HG03575 (cell line): ENCODE measurements around the gene CNOT2.

Experiments
- ATAC-seq: cut with Tn5 transposase; IDR thresholded peaks from one replicate; pipeline ENCODE4 v1.9.1; 2021; ENCODE audit not compliant: unreplicated experiment, insufficient number of reproducible peaks, low FRiP score; ENCODE audit errors: extremely low read depth

Gene CNOT2

DNA sequence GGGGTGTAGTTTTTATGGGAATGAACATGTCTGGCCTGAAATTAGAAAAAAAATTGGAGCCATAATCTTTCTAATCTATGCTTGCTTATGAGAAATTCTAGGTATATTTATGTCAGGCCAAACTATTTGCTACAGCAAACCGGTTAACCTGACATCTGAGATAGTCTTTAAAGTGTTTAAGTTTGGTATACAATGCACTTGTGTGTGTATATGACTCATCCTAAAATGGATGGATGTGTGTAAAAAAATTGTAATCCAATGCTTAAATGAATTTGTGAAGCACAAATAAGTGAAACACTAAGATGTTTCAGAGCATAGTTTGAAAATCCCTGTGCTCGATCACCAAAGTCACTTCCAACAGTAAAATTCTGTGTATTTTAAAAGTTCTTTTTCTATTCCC, 6.7 kb downstream of the CNOT2 start:
- ATAC-seq, result no peak

DNA sequence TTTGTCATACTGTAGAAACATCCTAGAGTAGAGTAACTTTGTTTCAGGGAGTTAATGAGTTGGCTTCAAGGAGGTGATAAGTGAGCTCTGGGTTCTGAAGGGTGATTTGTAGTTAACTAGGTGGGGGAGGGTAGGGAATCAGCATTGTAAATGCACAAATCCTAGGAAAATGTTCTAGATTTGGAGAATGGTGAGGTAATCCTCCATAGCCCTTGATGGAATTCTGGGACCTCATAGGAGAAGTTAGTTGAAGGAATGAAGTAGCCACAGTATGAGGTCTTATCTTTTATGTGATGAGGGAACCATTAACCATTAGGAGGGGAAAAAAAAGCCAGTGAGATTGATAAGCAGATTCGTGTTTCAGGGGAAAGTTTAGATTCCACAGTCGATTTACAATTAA, 8.0 kb downstream of the CNOT2 start:
- ATAC-seq, result no peak

DNA sequence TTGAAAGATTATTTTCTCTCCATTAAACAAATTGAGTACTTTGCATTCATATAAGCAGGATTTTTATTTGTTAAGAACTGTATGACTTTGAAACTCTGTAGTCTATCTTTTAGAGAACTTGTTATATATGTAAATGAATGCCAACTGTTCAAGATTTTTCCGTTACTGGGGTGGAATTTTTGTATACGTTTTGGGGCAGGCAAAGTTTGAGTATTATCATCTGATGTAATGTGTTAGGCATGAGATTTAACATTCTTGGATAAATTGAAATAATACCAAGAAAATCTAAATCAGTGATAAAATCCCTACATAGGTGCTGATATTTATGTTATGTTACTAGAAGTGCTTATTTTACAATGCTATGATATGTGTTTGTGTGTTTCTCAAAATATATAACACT, 8.4 kb downstream of the CNOT2 start:
- ATAC-seq, result no peak

DNA sequence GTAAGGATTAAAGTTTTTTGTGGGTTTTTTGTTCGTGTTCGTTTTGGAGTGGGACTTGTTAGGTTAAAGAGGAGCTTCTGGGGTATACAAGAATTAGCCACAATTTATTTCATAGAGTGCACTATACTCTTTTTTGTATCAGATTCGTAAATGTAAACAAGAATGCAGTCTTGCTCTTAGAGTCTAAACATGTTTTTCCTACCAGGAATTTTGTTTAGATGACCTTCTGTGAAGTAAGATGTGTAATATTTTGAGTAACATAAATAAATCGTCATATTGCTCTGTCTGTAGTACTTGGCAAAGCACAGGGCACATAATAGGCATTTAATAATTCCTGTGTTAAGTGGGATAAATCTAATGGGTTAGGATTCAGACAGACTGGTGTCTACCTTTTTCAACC, 9.6 kb downstream of the CNOT2 start:
- ATAC-seq, result no peak

DNA sequence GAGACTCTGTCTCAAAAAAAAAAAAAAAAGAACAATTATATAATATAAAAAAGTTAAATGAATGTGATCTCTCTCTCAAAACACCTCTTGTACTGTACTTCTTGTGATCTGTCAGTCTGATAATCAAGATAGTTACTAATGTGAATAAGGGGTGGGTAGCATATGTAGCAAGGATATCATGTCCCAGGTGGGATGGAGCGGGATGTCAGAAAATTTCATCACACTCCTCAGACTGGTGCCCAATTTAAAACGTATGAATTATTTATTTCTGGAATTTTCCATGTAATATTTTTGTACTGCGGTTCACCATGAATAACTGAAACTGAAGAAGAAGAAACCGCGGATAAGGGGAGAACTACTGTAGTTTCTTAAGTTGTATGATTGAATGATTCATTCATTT, 11.0 kb downstream of the CNOT2 start:
- ATAC-seq, result no peak

DNA sequence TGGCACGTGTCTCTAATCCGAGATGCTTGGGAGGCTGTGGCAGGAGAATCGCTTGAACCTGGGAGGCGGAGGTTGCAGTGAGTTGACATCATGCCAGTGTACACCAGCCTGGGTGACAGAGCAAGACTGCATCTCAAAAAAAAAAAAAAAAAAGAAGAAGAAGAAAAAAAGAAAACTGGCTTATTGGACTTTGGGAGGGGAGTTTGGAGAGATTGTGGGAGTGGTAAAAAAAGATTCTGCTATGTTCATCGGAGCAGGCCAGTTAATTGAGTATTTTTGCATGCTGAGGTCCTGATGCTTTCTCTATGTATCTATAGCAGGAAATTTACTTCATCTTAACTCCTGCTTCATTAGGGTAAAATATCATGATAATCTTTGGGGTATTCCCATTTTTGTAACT, 11.6 kb downstream of the CNOT2 start:
- ATAC-seq, result no peak

DNA sequence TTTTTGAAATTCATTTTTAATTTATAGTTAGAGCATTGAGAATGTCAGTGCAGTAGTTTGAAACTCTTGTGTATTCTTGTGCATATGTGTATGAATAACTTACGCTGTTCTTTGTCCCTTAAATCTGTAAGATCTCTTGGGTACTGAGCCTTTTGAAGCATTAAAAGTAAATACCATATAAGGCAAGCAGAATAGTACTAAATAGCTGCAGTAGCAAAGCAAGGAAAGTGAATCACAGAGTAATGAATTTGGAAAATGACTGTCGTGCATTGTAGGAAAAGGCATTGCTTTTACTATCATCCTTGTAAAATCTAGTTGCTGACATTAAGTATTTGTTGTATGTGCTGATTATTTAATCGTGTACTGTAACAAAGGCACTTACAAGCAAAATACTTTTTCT, 12.1 kb downstream of the CNOT2 start:
- ATAC-seq, result no peak

DNA sequence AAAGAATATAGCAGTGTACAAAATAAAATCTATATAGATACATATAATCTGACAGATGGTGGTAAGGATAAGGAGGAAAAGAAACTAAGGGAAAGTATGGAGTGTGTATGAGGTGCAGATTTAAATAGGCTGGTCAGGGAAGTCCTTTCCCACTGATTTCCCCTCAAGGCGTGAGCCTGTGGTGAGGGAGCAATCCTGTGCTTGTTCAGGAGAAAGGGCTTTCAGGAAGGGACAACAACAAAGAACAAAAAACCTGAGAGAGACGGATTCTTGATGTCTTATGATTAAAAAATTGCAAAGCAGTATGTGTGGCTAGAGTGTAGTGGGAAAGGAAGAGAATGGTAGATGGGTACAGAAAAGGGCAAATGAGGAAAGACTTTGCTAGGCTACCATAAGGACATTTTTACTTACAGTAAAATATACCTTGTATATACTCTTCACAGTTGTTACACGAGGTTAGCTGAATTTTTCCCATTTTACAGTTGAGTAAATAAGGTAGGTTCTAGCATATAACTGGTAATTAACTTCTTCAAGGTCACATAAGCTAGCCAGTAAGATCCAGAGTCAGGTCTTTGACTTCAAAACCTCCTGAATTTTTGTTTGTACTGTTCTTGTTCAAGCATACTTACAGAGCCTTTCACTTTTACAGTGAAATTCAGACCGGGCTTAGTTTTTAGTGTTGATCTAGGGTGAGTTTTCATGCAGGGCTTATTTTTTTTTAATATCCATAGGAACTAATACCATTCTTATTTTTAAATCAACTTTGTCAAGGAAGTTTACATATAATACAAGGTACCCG, 15.6 kb downstream of the CNOT2 start:
- no peak for ATAC-seq

DNA sequence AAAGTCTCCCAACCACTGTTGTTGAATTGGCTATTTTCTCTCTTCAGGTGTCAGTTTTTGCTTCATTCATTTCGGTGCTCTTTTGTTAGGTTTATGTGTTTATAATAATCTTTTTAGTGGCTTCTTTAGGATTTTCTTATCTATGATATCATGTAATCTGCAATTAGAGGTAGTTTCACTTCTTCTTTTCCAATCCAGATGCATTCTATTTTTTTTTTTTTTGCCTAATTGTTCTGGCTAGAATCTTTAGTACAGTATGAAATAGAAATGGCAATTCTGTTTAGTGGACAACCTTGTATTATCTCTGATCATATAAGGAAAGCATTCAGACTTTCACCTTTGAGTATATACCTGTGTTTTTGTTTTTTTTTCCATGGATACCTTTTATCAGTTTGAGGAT, 17.4 kb downstream of the CNOT2 start:
- no peak for ATAC-seq

DNA sequence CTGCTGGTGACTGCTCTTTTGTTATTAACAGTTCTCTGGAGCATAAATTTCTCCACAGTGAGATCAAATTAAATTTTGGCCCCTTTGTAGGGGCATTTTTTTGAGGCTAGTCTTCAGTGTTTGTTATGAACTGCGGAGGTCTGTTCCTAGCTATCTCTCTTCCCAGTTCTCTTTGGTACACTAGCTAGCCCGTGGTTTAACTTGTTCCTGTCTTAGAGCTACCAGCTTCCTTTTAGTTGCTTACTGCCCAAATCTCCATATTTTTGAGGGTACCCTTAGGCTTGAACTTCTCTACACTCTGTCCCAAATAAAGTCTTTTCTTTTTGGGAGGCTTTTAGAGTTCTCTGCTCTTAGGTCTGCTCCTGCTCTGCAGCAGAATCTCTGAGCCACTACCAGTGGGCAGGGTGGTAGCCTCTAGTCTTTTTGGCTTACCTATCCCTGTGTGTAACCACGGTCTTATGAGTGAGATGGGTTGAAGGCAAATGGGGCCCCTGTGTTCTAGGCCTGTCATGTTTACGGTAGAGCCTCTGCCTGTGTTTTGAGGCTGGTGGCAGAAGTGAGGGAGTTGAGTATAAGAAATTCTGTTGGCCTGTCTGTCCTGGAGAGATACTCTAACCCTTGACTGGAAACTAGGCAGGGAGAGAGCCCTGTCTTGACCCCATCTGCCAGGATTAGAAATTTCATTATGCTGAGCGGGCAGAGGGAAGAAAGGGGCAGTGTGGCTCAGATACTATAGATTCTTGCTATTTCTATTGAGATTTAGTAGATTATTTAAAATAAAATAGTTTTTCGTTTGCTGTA, 21.0 kb downstream of the CNOT2 start:
- ATAC-seq, result no peak

DNA sequence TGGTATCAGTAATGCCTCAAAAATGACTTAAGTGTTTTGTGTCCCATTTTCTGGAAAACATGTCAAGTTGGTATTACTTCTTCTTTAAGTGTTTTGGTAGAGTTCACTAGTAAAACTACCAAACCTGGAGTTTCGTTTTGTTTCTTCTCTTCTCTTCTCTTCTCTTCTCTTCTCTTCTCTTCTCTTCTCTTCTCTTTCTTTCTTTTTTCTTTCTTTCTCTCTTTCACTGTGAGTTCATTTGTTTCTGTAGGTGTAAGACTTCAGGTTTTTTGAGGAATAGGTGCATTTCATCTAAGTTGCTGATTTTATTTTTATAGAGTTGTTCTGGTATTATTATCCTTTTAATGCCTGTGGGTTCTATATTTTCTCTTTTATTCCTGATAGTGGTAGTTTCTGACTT, 21.9 kb downstream of the CNOT2 start:
- no peak for ATAC-seq

DNA sequence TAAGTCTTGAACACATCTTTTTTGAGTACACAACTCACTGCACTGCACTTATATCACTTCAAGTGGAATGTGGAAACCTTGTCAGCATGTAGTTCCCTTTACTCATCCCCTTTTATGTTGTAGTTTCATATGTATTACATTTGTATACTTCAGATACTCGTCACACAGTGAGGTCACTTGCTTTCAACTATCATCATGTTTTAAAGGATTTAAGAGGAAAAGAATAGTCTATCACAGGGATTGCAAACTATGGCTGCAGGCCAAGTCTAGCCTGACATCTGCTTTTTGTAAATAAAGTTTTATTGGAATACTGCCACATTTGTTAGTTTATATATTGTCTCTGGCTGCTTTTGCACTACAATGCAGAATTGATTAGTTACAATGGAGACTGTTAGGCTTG, 24.3 kb downstream of the CNOT2 start:
- no peak for ATAC-seq

DNA sequence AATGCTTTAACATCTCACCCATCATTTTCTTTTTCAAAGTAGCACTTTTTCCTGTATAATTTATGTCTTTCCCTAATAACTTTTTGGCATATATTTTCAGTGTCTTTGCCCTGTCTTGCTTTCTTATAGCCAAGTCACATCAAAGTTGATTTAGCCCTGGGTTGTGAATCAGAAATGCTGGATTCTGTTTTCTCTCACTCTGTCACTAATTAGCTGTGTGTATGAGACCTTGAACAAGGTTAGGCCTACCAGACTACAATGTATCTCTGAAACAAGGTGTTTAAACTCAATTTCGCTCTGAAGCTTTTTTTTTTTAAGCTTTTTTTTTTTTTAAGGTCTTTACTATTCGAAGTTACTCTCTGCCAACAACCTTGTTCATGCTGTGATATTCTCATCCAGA, 25.7 kb downstream of the CNOT2 start:
- ATAC-seq, result no peak

DNA sequence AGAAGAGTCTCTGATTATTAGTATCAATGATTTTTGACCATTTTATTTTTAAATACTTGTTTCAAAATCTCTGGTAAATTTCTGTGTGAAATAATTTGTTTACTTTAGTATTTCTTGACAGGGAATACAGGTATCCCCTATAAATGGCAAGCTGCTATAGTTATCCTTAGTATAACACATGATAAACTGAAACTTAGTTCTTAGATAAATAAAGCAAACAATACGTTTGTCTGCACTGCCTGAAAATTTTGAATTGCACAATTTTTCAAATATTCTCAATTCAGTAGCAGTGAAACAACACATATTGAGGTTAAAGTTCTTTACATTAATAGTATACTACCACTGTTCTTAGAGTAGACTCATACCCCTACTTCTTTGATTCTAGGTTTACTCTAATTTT, 26.9 kb downstream of the CNOT2 start:
- ATAC-seq, result no peak

DNA sequence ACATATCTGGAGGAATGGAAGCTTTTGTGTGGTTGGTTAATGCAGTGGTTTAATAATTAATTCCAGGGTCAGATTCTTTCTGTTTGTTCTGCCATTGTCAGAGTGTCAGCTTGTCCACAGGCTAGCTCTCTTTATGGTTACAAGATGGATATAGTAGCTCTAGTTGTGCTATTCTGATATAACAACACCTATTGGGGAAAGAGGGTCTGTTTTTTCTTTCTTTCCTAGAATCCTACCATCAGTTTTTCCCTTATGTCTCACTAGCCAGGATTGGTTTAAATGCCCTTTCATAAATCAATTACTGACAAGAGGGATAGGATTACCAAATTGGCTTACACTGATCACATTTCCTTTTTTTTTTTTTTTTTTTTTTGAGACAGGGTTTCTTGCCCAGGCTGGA, 27.8 kb downstream of the CNOT2 start:
- ATAC-seq, result no peak

DNA sequence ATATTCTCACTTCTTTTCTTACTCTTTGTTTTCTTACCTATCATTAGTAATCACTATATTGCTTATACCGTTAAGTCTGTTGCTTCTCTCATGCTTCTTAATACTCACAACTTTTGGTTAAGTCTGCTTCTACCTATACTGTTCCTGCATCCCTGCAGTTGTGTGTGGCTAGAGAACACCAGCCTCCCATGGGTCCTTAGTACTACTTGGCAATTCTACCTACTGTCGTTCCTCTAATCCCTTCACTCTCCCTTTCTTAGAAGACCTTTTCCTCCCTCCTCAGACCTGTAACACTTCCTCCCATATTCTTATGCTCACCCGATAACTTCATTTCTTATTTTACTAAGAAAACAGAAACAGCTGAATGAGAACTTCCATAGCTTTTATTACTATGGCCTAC, 29.3 kb downstream of the CNOT2 start:
- ATAC-seq, result no peak

DNA sequence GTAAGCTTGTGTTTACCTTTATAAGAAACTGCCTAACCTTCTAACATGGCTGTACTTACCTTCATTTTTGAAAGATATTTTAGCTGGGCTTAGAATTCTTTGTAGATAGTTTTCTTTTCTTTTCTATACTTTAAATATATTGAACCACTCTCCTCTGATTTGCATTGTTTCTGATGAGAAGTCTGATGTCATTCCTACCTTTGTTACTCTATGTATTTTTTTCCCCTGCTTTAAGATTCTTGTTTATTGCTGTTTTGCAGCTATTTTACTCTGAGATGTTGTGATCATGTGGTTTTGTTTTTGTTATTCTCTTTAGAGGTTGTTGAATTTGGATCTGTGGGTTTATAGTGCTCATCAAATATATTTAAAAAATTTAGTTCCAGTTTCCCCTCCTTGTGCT, 31.8 kb downstream of the CNOT2 start:
- ATAC-seq, result no peak

DNA sequence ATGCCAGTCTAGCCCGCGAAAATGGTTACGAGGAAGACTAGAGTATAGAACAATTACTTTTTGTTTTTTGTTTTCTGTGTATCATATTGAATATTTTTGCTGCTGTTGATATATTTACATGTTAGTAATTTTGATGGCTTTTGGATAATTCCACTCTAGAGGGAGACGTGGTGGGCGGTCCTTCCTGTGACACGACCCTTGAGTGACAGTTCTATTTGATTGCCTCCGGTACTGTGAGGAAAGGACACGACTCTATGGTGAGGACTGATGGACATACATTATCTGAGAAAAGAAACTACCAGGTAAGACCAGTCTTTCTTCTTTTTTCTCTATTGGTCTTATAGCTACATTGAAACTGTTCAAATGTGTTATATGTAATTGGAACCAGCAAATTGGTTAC, 34.7 kb downstream of the CNOT2 start:
- ATAC-seq, result no peak

DNA sequence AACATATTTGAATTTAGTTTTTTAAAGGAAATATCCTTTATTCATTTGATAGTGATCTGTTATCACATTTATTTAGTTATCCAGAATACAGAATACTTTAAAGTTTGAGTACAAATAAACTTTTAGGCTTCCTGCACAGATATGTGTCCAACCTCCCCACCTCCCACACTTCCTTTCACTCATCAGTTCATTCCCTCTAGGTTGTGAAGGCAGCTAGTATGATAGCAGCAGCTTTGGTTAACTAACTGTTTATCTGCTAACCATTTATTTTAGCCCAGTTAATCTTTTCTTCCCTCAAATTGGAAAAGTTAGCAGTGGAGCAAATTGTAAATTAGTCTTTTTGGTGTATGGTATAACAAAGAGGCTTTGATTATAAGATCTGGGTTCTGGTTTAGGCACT, 35.7 kb downstream of the CNOT2 start:
- ATAC-seq, result no peak

DNA sequence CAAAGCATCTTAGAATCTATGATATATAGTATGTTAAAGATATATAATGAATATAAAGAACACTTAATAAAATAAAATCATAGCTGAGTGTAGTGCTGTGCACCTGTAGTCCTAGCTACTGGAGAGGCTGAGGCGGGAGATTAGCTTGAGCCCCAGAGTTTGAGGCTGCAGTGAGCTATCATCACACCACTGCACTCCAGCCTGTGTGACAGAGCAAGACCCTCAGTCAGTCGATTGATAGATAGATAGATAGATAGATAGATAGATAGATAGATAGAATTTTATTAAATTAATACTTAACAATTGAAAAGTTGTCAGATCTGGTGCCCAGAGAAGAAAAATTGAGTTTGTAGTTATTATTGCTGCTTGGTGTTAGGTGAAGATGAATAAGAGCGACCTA, 40.0 kb downstream of the CNOT2 start:
- ATAC-seq, result no peak

DNA sequence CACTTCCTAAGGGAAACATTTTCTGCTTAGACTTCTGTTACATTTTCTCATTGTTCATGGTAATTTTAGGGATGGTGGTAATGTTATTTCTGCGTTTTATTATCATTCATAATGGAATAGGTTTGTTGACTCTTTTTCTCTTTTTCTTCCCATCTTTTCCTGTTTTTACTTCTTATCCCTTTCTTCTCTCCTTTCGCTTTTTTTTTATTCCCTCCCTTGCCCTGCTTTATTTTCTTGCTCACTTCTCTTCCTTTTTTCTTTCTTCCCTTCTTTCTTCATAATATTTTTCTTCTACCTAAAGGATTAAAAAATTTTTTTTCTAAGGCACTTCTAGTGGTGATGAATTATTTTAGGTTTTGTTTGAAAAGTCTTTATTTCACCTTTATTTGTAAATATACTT, 45.6 kb downstream of the CNOT2 start:
- ATAC-seq, result no peak
